Measurements from ENCODE around the gene TTYH3. TPM values are rescaled to one million over a fixed set of nuclear protein-coding genes. Genes with fewer than 3 reads are reported as not detected.

The TTYH3 gene
- total RNA-seq, 6 experiments from 2014 or later: 117 to 147 (median 123) TPM

- no peak overlapping the region for H3K4me3 Mint-ChIP-seq
- H3K27me3 Mint-ChIP-seq (ENCODE audit: insufficient read depth): peaks cover 3% of the 10 kb centered on the region
- TF ChIP-seq CTCF (IDR thresholded peaks at IDR 0.05): no peak
- no peak for DNase-seq
- H3K4me1 Mint-ChIP-seq (ENCODE audit: low read depth): peaks cover 23% of the 10 kb centered on the region
- H3K9me3 Mint-ChIP-seq: no peaks in the 10 kb centered on the region
- H3K27ac Mint-ChIP-seq: 0 out of 2 replicates have a peak overlapping the region, but pooled peaks have one; percentile 5
- H3K36me3 Mint-ChIP-seq (ENCODE audit: low read depth): no peaks in the 10 kb centered on the region
These were observed 3.7 kb upstream of the TTYH3 start for GRCh38 chr7:2628130-2628482.

- peaks cover 3% of the 10 kb centered on the region for H3K27me3 Mint-ChIP-seq (ENCODE audit: insufficient read depth)
- no peak for DNase-seq
- no peaks in the 10 kb centered on the region for H3K9me3 Mint-ChIP-seq
- H3K4me3 Mint-ChIP-seq: no peak overlapping the region
- H3K27ac Mint-ChIP-seq: no peak overlapping the region; the same call in 1 of the 2 replicates
- no peak for TF ChIP-seq CTCF (IDR thresholded peaks at IDR 0.05)
- H3K36me3 Mint-ChIP-seq (ENCODE audit: low read depth): no peaks in the 10 kb centered on the region
- peaks cover 31% of the 10 kb centered on the region for H3K4me1 Mint-ChIP-seq (ENCODE audit: low read depth)
These were observed 2.9 kb upstream of the TTYH3 start for GRCh38 chr7:2628891-2629290.

GRCh38 chr7:2629746-2630681 is 1.8 kb upstream of the TTYH3 start:
- no peak for DNase-seq
- Mint-ChIP-seq H3K4me3 (no peak overlapping the region), H3K9me3 (no peaks in the 10 kb centered on the region), H3K27me3 (ENCODE audit: insufficient read depth) (peaks cover under 1% of the 10 kb centered on the region), H3K36me3 (ENCODE audit: low read depth) (no peaks in the 10 kb centered on the region), H3K4me1 (ENCODE audit: low read depth) (peaks cover 32% of the 10 kb centered on the region), H3K27ac (no peak overlapping the region)
- no peak for TF ChIP-seq CTCF (IDR thresholded peaks at IDR 0.05)

GRCh38 chr7:2632733-2633537 is 1.1 kb downstream of the TTYH3 start:
- H3K27ac Mint-ChIP-seq: peak overlapping the region; percentile 94
- DNase-seq: peak; percentile 44
- no peaks in the 10 kb centered on the region for H3K9me3 Mint-ChIP-seq
- no peak for TF ChIP-seq CTCF (IDR thresholded peaks at IDR 0.05)
- H3K36me3 Mint-ChIP-seq (ENCODE audit: low read depth): peaks cover 6% of the 10 kb centered on the region; the same call in 1 of the 2 replicates
- H3K4me1 Mint-ChIP-seq (ENCODE audit: low read depth): peaks cover 41% of the 10 kb centered on the region
- no peaks in the 10 kb centered on the region; the same call in none of the 2 replicates for H3K27me3 Mint-ChIP-seq (ENCODE audit: insufficient read depth)
- peak overlapping the region; percentile 94 for H3K4me3 Mint-ChIP-seq

GRCh38 chr7:2633538-2634266 is 1.9 kb downstream of the TTYH3 start:
- H3K36me3 Mint-ChIP-seq (ENCODE audit: low read depth): peaks cover 6% of the 10 kb centered on the region; the same call in 1 of the 2 replicates
- peak; percentile 87 for DNase-seq
- peaks cover 45% of the 10 kb centered on the region for H3K4me1 Mint-ChIP-seq (ENCODE audit: low read depth)
- H3K9me3 Mint-ChIP-seq: no peaks in the 10 kb centered on the region
- no peak for TF ChIP-seq CTCF (IDR thresholded peaks at IDR 0.05)
- peak overlapping the region; percentile 94 for H3K4me3 Mint-ChIP-seq
- peak overlapping the region; percentile 94 for H3K27ac Mint-ChIP-seq
- no peaks in the 10 kb centered on the region; the same call in none of the 2 replicates for H3K27me3 Mint-ChIP-seq (ENCODE audit: insufficient read depth)
